ENCODE measurements around the gene AZI2.

- TF ChIP-seq GATA2 (IDR thresholded peaks at IDR 0.05; ENCODE audit: low read depth, low read length) (0 out of 2 replicates have a peak, but pooled peaks have one; percentile 19), GATA3 (IDR thresholded peaks at IDR 0.05; ENCODE audit: low read depth, low read length) (0 out of 2 replicates have a peak, but pooled peaks have one; percentile 14)
These were observed 1.0 kb downstream of the AZI2 start for GRCh38 chr3:28347374-28348264.
